RPMI7951 (cell line): ENCODE measurements around the gene ATG16L2. TPM values are rescaled to one million over a fixed set of nuclear protein-coding genes. Genes with fewer than 3 reads are reported as not detected.

Experiments used
- total RNA-seq: library from RNA; depleted of rRNA; stranded (reverse); fragments of >200 nt; shearing (Covaris generic); gene quantifications from 2 replicates; pipeline ENCODE4 v1.2.3, GENCODE V29; 2014; rRNA removed

Gene ATG16L2
- total RNA-seq, 1 experiment from 2014 or later, result 3.0 TPM

Other genes with a start within 250 kb of the ATG16L2 start
- gene PDE2A, start 140.0 kb upstream of the ATG16L2 start, total RNA-seq, result 0.12 and 2.3 TPM in 2 replicates
- gene ARAP1, start 62.0 kb upstream of the ATG16L2 start, total RNA-seq, result 20.4 and 28.5 TPM in 2 replicates
- gene STARD10, start 20.4 kb upstream of the ATG16L2 start, total RNA-seq, result 24.8 and 44.8 TPM in 2 replicates